Posterior vena cava (tissue), 2 donors: ENCODE data around the gene HEATR5B. TPM values are rescaled to one million over a fixed set of nuclear protein-coding genes. Genes with fewer than 3 reads are reported as not detected.

Experiments used
- DNase-seq: peaks from one replicate; pipeline ENCODE4 v3.0.0-alpha.2; 2020; ENCODE audit warnings: low spot score
- intact Hi-C, 2 donors: fragments of 100-400 bp; cut with DNase I; formaldehyde crosslinking; loops; one replicate each; pipeline versions ENCODE4 v1.14.1 to v1.14.2; 2022 to 2023
- long read RNA-seq, 2 donors: library from polyadenylated mRNA; unstranded; transcript quantifications; one replicate each; pipeline ENCODE4 v2.0.0, GENCODE V29; 2020 to 2021
- total RNA-seq, 2 donors: library from RNA; stranded (reverse); fragmentation: NEBNext Ultra II Directional; extraction: Animal tissue kit (Norgen Biotek cat#: 25700); gene quantifications; one replicate each; pipeline ENCODE4 v1.2.1, GENCODE V29; 2021
- donor health status: DM: yes; HTN: yes; CAD: no.
- donor health status: DM: yes; HTN: yes; CAD: no.

The HEATR5B gene
- 10 to 100 TPM; 14.5 to 15.5 TPM for total RNA-seq
- long read RNA-seq, donor 1, full-length matches to known transcripts: 1 of 7 reads
- long read RNA-seq, donor 1, partial matches to known transcripts: 1 of 7 reads
- long read RNA-seq, donor 1, other reads (novel, unspliced or antisense): 5 of 7 reads
- long read RNA-seq, donor 2, partial matches to known transcripts: 1 of 6 reads
- long read RNA-seq, donor 2, other reads (novel, unspliced or antisense): 5 of 6 reads

- intact Hi-C loops: no loop called here
- DNase-seq: peak; percentile 98
Measured at GRCh38 chr2:37083873-37084794, at the start of gene HEATR5B, which contains the start of gene GPATCH11. HEATR5B (minus strand) TSS chr2:37084372; CDS start chr2:37083414, 958 bp downstream. GPATCH11 (plus strand) TSS chr2:37084518; CDS start chr2:37088382, 3,864 bp downstream.

- DNase-seq: no peak
- intact Hi-C loops: no loop called here
Measured at GRCh38 chr2:37132914-37133313, 48.7 kb upstream of the HEATR5B start.

- intact Hi-C loops: no loop called here
- DNase-seq: no peak
Measured at GRCh38 chr2:37125416-37125815, 41.2 kb upstream of the HEATR5B start.

- DNase-seq: no peak
- intact Hi-C loops: no loop called here
Measured at GRCh38 chr2:37119157-37119556, 35.0 kb upstream of the HEATR5B start.

- intact Hi-C loops: no loop called here
- DNase-seq: no peak
Measured at GRCh38 chr2:37117566-37117965, 33.4 kb upstream of the HEATR5B start.

- DNase-seq: no peak
- intact Hi-C loops: no loop called here
Measured at GRCh38 chr2:37111958-37112357, 27.8 kb upstream of the HEATR5B start.

- intact Hi-C loops: no loop called here
- no peak for DNase-seq
Measured at GRCh38 chr2:37110306-37111212, 26.4 kb upstream of the HEATR5B start.

GRCh38 chr2:37109523-37109922, 25.4 kb upstream of the HEATR5B start:
- no peak for DNase-seq
- intact Hi-C loops: no loop called here

GRCh38 chr2:37105150-37105549, 21.0 kb upstream of the HEATR5B start:
- intact Hi-C loops: no loop called here
- no peak for DNase-seq

GRCh38 chr2:37104178-37104577, 20.0 kb upstream of the HEATR5B start:
- DNase-seq: no peak
- intact Hi-C loops: no loop called here

- no peak for DNase-seq
- intact Hi-C loops: no loop called here
Measured at GRCh38 chr2:37102588-37102987, 18.4 kb upstream of the HEATR5B start.

- DNase-seq: no peak
- intact Hi-C loops: no loop called here
Measured at GRCh38 chr2:37100054-37100453, 15.9 kb upstream of the HEATR5B start.

- DNase-seq: no peak
- intact Hi-C loops: no loop called here
Measured at GRCh38 chr2:37098416-37099118, 14.4 kb upstream of the HEATR5B start.

- DNase-seq: no peak
- intact Hi-C loops: no loop called here
Measured at GRCh38 chr2:37096568-37096967, 12.4 kb upstream of the HEATR5B start.

GRCh38 chr2:37091873-37092272, 7.7 kb upstream of the HEATR5B start:
- no peak for DNase-seq
- intact Hi-C loops: no loop called here

- intact Hi-C loops: no loop called here
- DNase-seq: no peak
Measured at GRCh38 chr2:37090019-37090477, 5.9 kb upstream of the HEATR5B start.

- no peak for DNase-seq
Measured at GRCh38 chr2:37085731-37086147, 1.6 kb upstream of the HEATR5B start.

GRCh38 chr2:37084797-37085196, 625 bp upstream of the HEATR5B start:
- intact Hi-C loops: no loop called here
- DNase-seq: no peak

More at GRCh38 chr2:37085731-37086147, 1.6 kb upstream of the HEATR5B start:
- intact Hi-C loops: no loop called here

- intact Hi-C loops: no loop called here
- DNase-seq: no peak
Measured at GRCh38 chr2:37080689-37081088, 3.5 kb downstream of the HEATR5B start.
